ENCODE results near the gene AKAP6.

GRCh38 chr14:32469388-32470160 lies 140.5 kb downstream of the AKAP6 start:
- TF ChIP-seq POLR2A (IDR thresholded peaks at IDR 0.05) = no peak
- peak; percentile 45 to 59 (median 52) for TF ChIP-seq CTCF (IDR thresholded peaks at IDR 0.05)
